H1 (cell line): ENCODE results near the gene CUBN. TPM values are rescaled to one million over a fixed set of nuclear protein-coding genes. Genes with fewer than 3 reads are reported as not detected.

Experiments used
- CTCF ChIA-PET: fragments of 300-600 bp; sonication (Branson Sonifier 250); formaldehyde crosslinking; loops from one replicate; lab custom pipeline; 2021; ENCODE audit not compliant: partially characterized antibody; lab: Charles Lee
- POLR2A ChIA-PET: fragments of 300-600 bp; sonication (Branson Sonifier 250); formaldehyde crosslinking; loops from one replicate; lab custom pipeline; 2021; ENCODE audit warnings: inconsistent platforms; ENCODE audit not compliant: partially characterized antibody; lab: Charles Lee
- DNase-seq, 2 experiments: peaks; one replicate each; pipeline versions ENCODE4 v3.0.0 to v3.0.0-alpha.2; 2010 to 2022; ENCODE audit warnings: low spot score in 2 of 2, low read depth in 1 of 2, mixed read lengths in 1 of 2
- FAIRE-seq: peaks from 2 replicates; lab custom pipeline; 2011; peaks lifted over from hg19 to GRCh38; lab: Jason Lieb, UNC
- H2AFZ ChIP-seq: 2 replicates; pipeline ENCODE4 v1.8.1; 2012; ENCODE audit warnings: low read length, inconsistent platforms
- H2AK5ac ChIP-seq: 2 replicates; pipeline ENCODE4 v1.6.1; 2013; ENCODE audit warnings: low read depth, low read length
- H2BK120ac ChIP-seq: replicated peaks from 2 replicates; pipeline ENCODE3; 2013; ENCODE audit warnings: low read depth, low read length, inconsistent platforms
- H2BK12ac ChIP-seq: 2 replicates; pipeline ENCODE4 v1.6.1; 2013; ENCODE audit warnings: low read depth, low read length
- H2BK15ac ChIP-seq: 2 replicates; pipeline ENCODE4 v1.6.1; 2013; ENCODE audit warnings: low read length
- H2BK20ac ChIP-seq: 2 replicates; pipeline ENCODE4 v1.6.1; 2013; ENCODE audit warnings: low read length
- H2BK5ac ChIP-seq: 2 replicates; pipeline ENCODE4 v1.6.1; 2013; ENCODE audit warnings: low read depth, low read length
- H3K14ac ChIP-seq: 2 replicates; pipeline ENCODE4 v1.6.1; 2013; ENCODE audit warnings: inconsistent platforms; ENCODE audit not compliant: insufficient read length
- H3K18ac ChIP-seq: 2 replicates; pipeline ENCODE4 v1.6.1; 2013; ENCODE audit warnings: low read length; ENCODE audit errors: extremely low read depth
- H3K23ac ChIP-seq: 2 replicates; pipeline ENCODE4 v1.6.1; 2013; ENCODE audit warnings: inconsistent platforms; ENCODE audit not compliant: insufficient read length
- H3K23me2 ChIP-seq: 2 replicates; pipeline ENCODE4 v1.6.1; 2013; ENCODE audit warnings: low read depth, low read length
- H3K27ac ChIP-seq: 2 replicates; pipeline ENCODE4 v1.6.1; 2011; ENCODE audit warnings: low read depth, low read length, inconsistent platforms
- H3K27me3 ChIP-seq, 4 experiments: replicated peaks in 1 of 4; 1 replicate in 1 of 4; 2 replicates in 3 of 4; pipeline versions ENCODE4 v1.6.1 to v1.8.1; 2011 to 2013; ENCODE audit warnings: low read length in 3 of 4, mild to moderate bottlenecking in 3 of 4, inconsistent platforms in 2 of 4, mixed read lengths in 2 of 4, moderate library complexity in 1 of 4; ENCODE audit not compliant: control insufficient read depth in 3 of 4, insufficient read depth in 3 of 4; ENCODE audit errors: extremely low read depth in 1 of 4
- H3K36me3 ChIP-seq, 4 experiments: 2 replicates each; pipeline versions ENCODE4 v1.6.1 to v1.8.1; 2011 to 2013; ENCODE audit warnings: mild to moderate bottlenecking in 4 of 4, low read length in 3 of 4, moderate library complexity in 2 of 4, control low read depth in 1 of 4, inconsistent platforms in 1 of 4; ENCODE audit not compliant: insufficient read depth in 4 of 4, control insufficient read depth in 2 of 4
- H3K4ac ChIP-seq: replicated peaks from 2 replicates; pipeline ENCODE3; 2013; ENCODE audit warnings: low read length, low read depth, mixed read lengths, inconsistent platforms; ENCODE audit not compliant: insufficient read length
- H3K4me1 ChIP-seq, 4 experiments: replicated peaks in 1 of 4; 1 replicate in 1 of 4; 2 replicates in 3 of 4; pipeline versions ENCODE4 v1.6.1 to v1.8.1; 2011 to 2013; ENCODE audit warnings: low read length in 3 of 4, inconsistent platforms in 2 of 4, mixed read lengths in 1 of 4; ENCODE audit not compliant: insufficient read depth in 4 of 4, control insufficient read depth in 3 of 4
- H3K4me2 ChIP-seq, 2 experiments: 2 replicates each; pipeline versions ENCODE4 v1.6.1 to v1.8.1; 2011 to 2013; ENCODE audit warnings: low read depth in 2 of 2, low read length in 2 of 2, control low read depth in 1 of 2, inconsistent platforms in 1 of 2, mild to moderate bottlenecking in 1 of 2; ENCODE audit not compliant: insufficient read depth in 1 of 2
- H3K4me3 ChIP-seq, 4 experiments: fragments of 200-600, 300-600 bp in 1 of 4; sonication (generic), shearing (Covaris generic), sonication (Bioruptor Twin) in 1 of 4; 2 replicates each; pipeline versions ENCODE4 v1.5.1 to v1.8.1; 2011 to 2016; ENCODE audit warnings: low read length in 4 of 4, low read depth in 3 of 4, control low read depth in 2 of 4, inconsistent platforms in 2 of 4, mild to moderate bottlenecking in 2 of 4, mixed read lengths in 1 of 4, moderate library complexity in 1 of 4; ENCODE audit not compliant: insufficient read depth in 2 of 4; ENCODE audit errors: extremely low read depth in 1 of 4
- H3K56ac ChIP-seq: replicated peaks from 2 replicates; pipeline ENCODE3; 2013; ENCODE audit warnings: low read depth, mild to moderate bottlenecking, mixed read lengths, low read length, inconsistent platforms; ENCODE audit not compliant: insufficient read length
- H3K79me1 ChIP-seq: 2 replicates; pipeline ENCODE4 v1.6.1; 2013; ENCODE audit warnings: low read depth, low read length, control low read depth
- H3K79me2 ChIP-seq, 2 experiments: 2 replicates each; pipeline versions ENCODE4 v1.6.1 to v1.8.1; 2012 to 2013; ENCODE audit warnings: low read length in 2 of 2, mild to moderate bottlenecking in 2 of 2, inconsistent platforms in 1 of 2; ENCODE audit not compliant: insufficient read depth in 2 of 2, control insufficient read depth in 1 of 2
- H3K9ac ChIP-seq, 4 experiments: replicated peaks in 1 of 4; 1 replicate in 1 of 4; 2 replicates in 3 of 4; pipeline versions ENCODE4 v1.6.1 to v1.8.1; 2011 to 2013; ENCODE audit warnings: low read depth in 3 of 4, low read length in 3 of 4, control low read depth in 2 of 4, mild to moderate bottlenecking in 2 of 4, moderate library complexity in 2 of 4, inconsistent platforms in 1 of 4; ENCODE audit errors: extremely low read depth in 1 of 4
- H3K9me3 ChIP-seq, 2 experiments: 2 replicates each; pipeline versions ENCODE4 v1.6.1 to v1.8.1; 2012 to 2013; ENCODE audit warnings: mild to moderate bottlenecking in 2 of 2, moderate library complexity in 2 of 2, control low read depth in 1 of 2, inconsistent platforms in 1 of 2, low read depth in 1 of 2, low read length in 1 of 2, mixed read lengths in 1 of 2; ENCODE audit not compliant: insufficient read depth in 2 of 2
- H4K20me1 ChIP-seq, 2 experiments: replicated peaks in 1 of 2; 2 replicates each; pipeline versions ENCODE3 to v1.8.1; 2011 to 2013; ENCODE audit warnings: inconsistent platforms in 2 of 2, low read length in 2 of 2, mild to moderate bottlenecking in 1 of 2; ENCODE audit not compliant: insufficient read depth in 2 of 2, control insufficient read depth in 1 of 2
- H4K5ac ChIP-seq: 2 replicates; pipeline ENCODE4 v1.6.1; 2013; ENCODE audit warnings: low read length, low read depth, mixed read lengths, inconsistent platforms; ENCODE audit not compliant: insufficient read length
- H4K8ac ChIP-seq: 2 replicates; pipeline ENCODE4 v1.8.0; 2013; ENCODE audit warnings: mild to moderate bottlenecking, moderate library complexity, low read length, inconsistent platforms; ENCODE audit not compliant: insufficient read depth; ENCODE audit errors: extremely low read depth
- H4K91ac ChIP-seq: replicated peaks from 2 replicates; pipeline ENCODE3; 2013; ENCODE audit warnings: low read length, mixed read lengths, inconsistent platforms; ENCODE audit not compliant: insufficient read length
- CHD2 ChIP-seq: IDR thresholded peaks from 2 replicates; pipeline ENCODE4 v1.6.1; 2012; ENCODE audit warnings: low read length, improper control_type of control experiment
- CREB1 ChIP-seq: IDR thresholded peaks from 2 replicates; pipeline ENCODE4 v1.6.1; 2012; ENCODE audit warnings: inconsistent platforms
- GTF2F1 ChIP-seq: IDR thresholded peaks from 2 replicates; pipeline ENCODE4 v1.6.1; 2012; ENCODE audit warnings: low read depth, low read length, improper control_type of control experiment, borderline replicate concordance
- RFX5 ChIP-seq: IDR thresholded peaks from 2 replicates; pipeline ENCODE4 v1.6.1; 2011; ENCODE audit warnings: low read depth, low read length, improper control_type of control experiment, borderline replicate concordance
- TAF1 ChIP-seq: IDR thresholded peaks from 2 replicates; pipeline ENCODE4 v1.6.1; 2011; ENCODE audit warnings: mild to moderate bottlenecking, low read depth, low read length
- TBP ChIP-seq: IDR thresholded peaks from 2 replicates; pipeline ENCODE4 v1.6.1; 2011; ENCODE audit warnings: low read depth, low read length, improper control_type of control experiment
- TCF12 ChIP-seq: IDR thresholded peaks from 2 replicates; pipeline ENCODE4 v1.6.1; 2011; ENCODE audit warnings: low read depth, mild to moderate bottlenecking, low read length
- WGBS, 2 experiments: shearing (Covaris generic) in 1 of 2; methylation state at CpG; one replicate each; pipeline versions ENCODE4 v1.1.6 to v1.1.7; 2013 to 2015; ENCODE audit warnings: low lambda C conversion rate in 2 of 2, mixed read lengths in 2 of 2, inconsistent platforms in 1 of 2, low coverage in 1 of 2, missing lambda C conversion rate in 1 of 2; ENCODE audit not compliant: insufficient replicate concordance in 2 of 2, insufficient coverage in 1 of 2, insufficient read length in 1 of 2; ENCODE audit errors: extremely low coverage in 1 of 2, missing lambda C conversion rate in 1 of 2; 5-methylcytosine and 5-hydroxymethylcytosine counted together
- polyA plus RNA-seq, 7 experiments: library from polyadenylated mRNA; depleted of rRNA in 3 of 7; stranded (reverse) in 5 of 7; unstranded in 2 of 7; fragments of >200 nt in 5 of 7; fragments of 200-250 nt in 2 of 7; gene quantifications; 1 replicate in 5 of 7; 2 replicates in 1 of 7; 4 replicates in 1 of 7; pipeline versions ENCODE4 v1.2.1 to v1.2.3, GENCODE V29; 2011 to 2013; ENCODE audit warnings: missing spikeins in 2 of 7, mixed read lengths in 2 of 7
- total RNA-seq: library from RNA; stranded (reverse); fragmentation: NEBNext Ultra II Directional; extraction: Animal tissue kit (Norgen Biotek cat#: 25700); gene quantifications from 2 replicates; pipeline ENCODE4 v1.2.1, GENCODE V29; 2021

The CUBN gene
- total and polyA plus RNA-seq, 2 of the 8 experiments (the other 6 are each of a cell fraction or from before 2014, with no cell fraction given) = 0.04 to 0.08 TPM

DNA sequence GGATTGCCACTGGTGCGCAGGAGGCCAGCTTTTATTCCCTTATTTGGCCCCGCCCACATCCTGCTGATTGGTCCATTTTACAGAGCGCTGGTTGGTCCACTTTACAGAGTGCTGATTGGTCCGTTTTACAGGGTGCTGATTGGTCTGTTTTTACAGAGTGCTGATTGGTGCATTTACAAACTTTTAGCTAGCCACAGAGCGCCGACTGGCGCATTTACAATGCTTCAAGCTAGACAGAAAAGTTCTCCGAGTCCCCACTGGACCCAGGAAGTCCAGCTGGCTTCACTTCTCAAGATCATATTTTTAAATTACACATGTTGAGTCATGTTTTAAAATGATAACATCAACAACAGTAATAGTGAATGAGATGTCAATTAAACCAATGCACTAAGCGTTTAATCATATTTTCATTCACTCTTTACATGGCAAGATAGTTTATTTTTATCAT lies 128.3 kb downstream of the CUBN start:
- Histone ChIP-seq H2BK5ac (no peak overlapping the region), H3K18ac (no peak overlapping the region), H2AK5ac (no peak overlapping the region), H3K79me2 (no peaks in the 10 kb centered on the region), H2BK120ac (no peak overlapping the region), H3K14ac (no peak overlapping the region), H3K23me2 (no peaks in the 10 kb centered on the region), H4K91ac (no peak overlapping the region), H3K4me3 (no peak overlapping the region), H4K20me1 (no peaks in the 10 kb centered on the region), H3K4me1 (no peaks in the 10 kb centered on the region), H3K56ac (no peak overlapping the region), H3K9me3 (peaks cover 3 to 4% of the 10 kb centered on the region in 2 experiments; a peak in 2 of 4 replicates), H2AFZ (no peak overlapping the region), H3K36me3 (no peaks in the 10 kb centered on the region), H2BK12ac (no peak overlapping the region), H2BK15ac (no peak overlapping the region), H2BK20ac (no peak overlapping the region), H3K23ac (no peak overlapping the region), H3K27me3 (no peaks in the 10 kb centered on the region), H3K27ac (no peak overlapping the region), H3K79me1 (no peaks in the 10 kb centered on the region), H3K4me2 (no peak overlapping the region), H3K9ac (no peak overlapping the region), H3K4ac (no peak overlapping the region), H4K8ac (no peak overlapping the region), H4K5ac (no peak overlapping the region)
- POLR2A ChIA-PET = no interaction called here
- 91% methylated on average over 9 of the region's 9 CpGs; no CpG with 5 or more reads in 1 of the 2 experiments for WGBS, 2 experiments
- CTCF ChIA-PET = interaction anchor here (1.0 kb wide), 1 partner anchor 11 kb away, joined by 3 read pairs; no protein-coding TSS in a partner anchor
- no peak for DNase-seq
- no peak for FAIRE-seq
- TF ChIP-seq TAF1 (no peak), GTF2F1 (no peak), CREB1 (no peak), CHD2 (no peak), TCF12 (no peak), RFX5 (no peak), TBP (no peak)
